ENCODE data around the gene LNP1. TPM values are rescaled to one million over a fixed set of nuclear protein-coding genes. Genes with fewer than 3 reads are reported as not detected.

LNP1 gene
- total and polyA plus RNA-seq, 2 donors from 2014 or later, result 1.7 to 4.4 TPM

- TF ChIP-seq, protein P1, sequence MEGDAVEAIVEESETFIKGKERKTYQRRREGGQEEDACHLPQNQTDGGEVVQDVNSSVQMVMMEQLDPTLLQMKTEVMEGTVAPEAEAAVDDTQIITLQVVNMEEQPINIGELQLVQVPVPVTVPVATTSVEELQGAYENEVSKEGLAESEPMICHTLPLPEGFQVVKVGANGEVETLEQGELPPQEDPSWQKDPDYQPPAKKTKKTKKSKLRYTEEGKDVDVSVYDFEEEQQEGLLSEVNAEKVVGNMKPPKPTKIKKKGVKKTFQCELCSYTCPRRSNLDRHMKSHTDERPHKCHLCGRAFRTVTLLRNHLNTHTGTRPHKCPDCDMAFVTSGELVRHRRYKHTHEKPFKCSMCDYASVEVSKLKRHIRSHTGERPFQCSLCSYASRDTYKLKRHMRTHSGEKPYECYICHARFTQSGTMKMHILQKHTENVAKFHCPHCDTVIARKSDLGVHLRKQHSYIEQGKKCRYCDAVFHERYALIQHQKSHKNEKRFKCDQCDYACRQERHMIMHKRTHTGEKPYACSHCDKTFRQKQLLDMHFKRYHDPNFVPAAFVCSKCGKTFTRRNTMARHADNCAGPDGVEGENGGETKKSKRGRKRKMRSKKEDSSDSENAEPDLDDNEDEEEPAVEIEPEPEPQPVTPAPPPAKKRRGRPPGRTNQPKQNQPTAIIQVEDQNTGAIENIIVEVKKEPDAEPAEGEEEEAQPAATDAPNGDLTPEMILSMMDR (IDR thresholded peaks at IDR 0.05; ENCODE audit: borderline replicate concordance, extremely low read depth, insufficient read depth), result no peak
- no peaks in the 10 kb centered on the region for H3K4me1 ChIP-seq (ENCODE audit: control insufficient read depth in 2 of 3, insufficient read depth in 2 of 3, low read depth in 1 of 3, low read length in 3 of 3)
- H3K9ac ChIP-seq (ENCODE audit: low read length in 3 of 3), result no peak overlapping the region
- FAIRE-seq (no peak), DNase-seq (no peak)
- H3K36me3 ChIP-seq (ENCODE audit: control insufficient read depth in 2 of 3, insufficient read depth in 3 of 3, low read length in 3 of 3), result no peaks in the 10 kb centered on the region
- no peaks in the 10 kb centered on the region for H3K9me3 ChIP-seq (ENCODE audit: control insufficient read depth in 2 of 3, insufficient read depth in 1 of 3, low read length in 3 of 3)
- intact Hi-C loops (cut with DNase I), result no loop called here
- no peaks in the 10 kb centered on the region for H3K27me3 ChIP-seq (ENCODE audit: control insufficient read depth, insufficient read depth, low read length)
- no peak overlapping the region for H3K4me3 ChIP-seq (ENCODE audit: low read length in 3 of 3)
- H3K27ac ChIP-seq (ENCODE audit: low read depth in 2 of 2, low read length in 2 of 2), result no peak overlapping the region
Observed at GRCh38 chr3:100480081-100480480, 78.7 kb downstream of the LNP1 start.

DNA sequence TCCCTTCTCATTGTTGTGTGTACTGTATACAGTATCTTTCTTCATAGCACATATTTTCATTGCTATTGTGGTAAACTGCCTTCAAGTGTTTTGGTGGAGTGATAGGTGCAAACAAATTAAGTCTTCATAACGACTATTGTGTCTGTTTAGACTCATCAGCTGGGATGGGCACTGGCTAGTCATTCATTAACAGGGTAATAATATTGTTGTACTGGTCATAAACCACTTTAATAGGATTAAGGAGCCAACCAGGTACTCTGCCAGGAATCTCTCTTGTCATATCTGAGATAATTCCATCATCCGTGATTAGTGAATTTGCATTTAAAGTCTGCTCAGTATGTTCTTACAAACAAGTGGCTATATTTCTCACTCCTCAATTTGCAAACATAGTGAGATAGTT lies 80.8 kb downstream of the LNP1 start:
- FAIRE-seq (no peak), DNase-seq (no peak)
- TF ChIP-seq, protein P1 (IDR thresholded peaks at IDR 0.05; ENCODE audit: borderline replicate concordance, extremely low read depth, insufficient read depth), result no peak
- H3K27ac ChIP-seq (ENCODE audit: low read depth in 2 of 2, low read length in 2 of 2), result no peak overlapping the region
- H3K9ac ChIP-seq (ENCODE audit: low read length in 3 of 3), result no peak overlapping the region
- H3K4me1 ChIP-seq (ENCODE audit: control insufficient read depth in 2 of 3, insufficient read depth in 2 of 3, low read depth in 1 of 3, low read length in 3 of 3), result no peaks in the 10 kb centered on the region
- no peak overlapping the region for H3K4me3 ChIP-seq (ENCODE audit: low read length in 3 of 3)
- no peaks in the 10 kb centered on the region for H3K27me3 ChIP-seq (ENCODE audit: control insufficient read depth, insufficient read depth, low read length)
- H3K36me3 ChIP-seq (ENCODE audit: control insufficient read depth in 2 of 3, insufficient read depth in 3 of 3, low read length in 3 of 3), result no peaks in the 10 kb centered on the region
- no peaks in the 10 kb centered on the region for H3K9me3 ChIP-seq (ENCODE audit: control insufficient read depth in 2 of 3, insufficient read depth in 1 of 3, low read length in 3 of 3)
- intact Hi-C loops (cut with DNase I), result no loop called here

GRCh38 chr3:100483529-100483928 lies 82.2 kb downstream of the LNP1 start:
- DNase-seq (no peak), FAIRE-seq (no peak)
- Histone ChIP-seq H3K9ac (ENCODE audit: low read length in 3 of 3) (no peak overlapping the region), H3K9me3 (ENCODE audit: control insufficient read depth in 2 of 3, insufficient read depth in 1 of 3, low read length in 3 of 3) (no peaks in the 10 kb centered on the region), H3K27ac (ENCODE audit: low read depth in 2 of 2, low read length in 2 of 2) (no peak overlapping the region), H3K27me3 (ENCODE audit: control insufficient read depth, insufficient read depth, low read length) (no peaks in the 10 kb centered on the region), H3K36me3 (ENCODE audit: control insufficient read depth in 2 of 3, insufficient read depth in 3 of 3, low read length in 3 of 3) (no peaks in the 10 kb centered on the region), H3K4me3 (ENCODE audit: low read length in 3 of 3) (no peak overlapping the region), H3K4me1 (ENCODE audit: control insufficient read depth in 2 of 3, insufficient read depth in 2 of 3, low read depth in 1 of 3, low read length in 3 of 3) (no peaks in the 10 kb centered on the region)
- TF ChIP-seq, protein P1 (IDR thresholded peaks at IDR 0.05; ENCODE audit: borderline replicate concordance, extremely low read depth, insufficient read depth), result no peak
- intact Hi-C loops (cut with DNase I), result no loop called here

DNA sequence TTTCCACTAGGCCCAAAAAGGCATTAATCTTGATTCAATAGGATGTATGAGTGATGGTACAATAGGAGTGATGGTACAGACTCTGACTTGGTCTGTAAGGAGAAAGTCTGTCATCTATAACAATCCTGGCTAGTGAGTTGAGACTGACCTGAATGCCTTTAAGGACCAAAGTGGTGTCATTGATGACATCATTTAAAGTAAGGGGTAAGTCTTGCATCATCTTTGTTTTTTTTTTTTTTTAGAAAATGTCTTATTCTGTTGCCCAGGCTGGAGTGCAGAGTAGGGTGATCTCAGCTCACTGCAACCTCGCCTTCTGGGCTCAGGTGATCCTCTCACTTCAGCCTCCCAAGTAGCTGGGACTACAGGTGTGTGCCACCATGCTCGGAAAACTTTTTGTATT lies 85.5 kb downstream of the LNP1 start:
- no peaks in the 10 kb centered on the region for H3K27me3 ChIP-seq (ENCODE audit: control insufficient read depth, insufficient read depth, low read length)
- H3K36me3 ChIP-seq (ENCODE audit: control insufficient read depth in 2 of 3, insufficient read depth in 3 of 3, low read length in 3 of 3), result no peaks in the 10 kb centered on the region
- no peak overlapping the region for H3K9ac ChIP-seq (ENCODE audit: low read length in 3 of 3)
- FAIRE-seq, result no peak
- no peak for DNase-seq
- no peak overlapping the region for H3K27ac ChIP-seq (ENCODE audit: low read depth in 2 of 2, low read length in 2 of 2)
- no peaks in the 10 kb centered on the region for H3K9me3 ChIP-seq (ENCODE audit: control insufficient read depth in 2 of 3, insufficient read depth in 1 of 3, low read length in 3 of 3)
- H3K4me1 ChIP-seq (ENCODE audit: control insufficient read depth in 2 of 3, insufficient read depth in 2 of 3, low read depth in 1 of 3, low read length in 3 of 3), result no peaks in the 10 kb centered on the region
- H3K4me3 ChIP-seq (ENCODE audit: low read length in 3 of 3), result no peak overlapping the region
- intact Hi-C loops (cut with DNase I), result no loop called here
- TF ChIP-seq, protein P1 (IDR thresholded peaks at IDR 0.05; ENCODE audit: borderline replicate concordance, extremely low read depth, insufficient read depth), result no peak

Data from kidney (tissue), 14 donors.